Sigmoid colon (tissue), 7 donors: ENCODE measurements around the gene CMTR1. TPM values are rescaled to one million over a fixed set of nuclear protein-coding genes. Genes with fewer than 3 reads are reported as not detected.
A peak's percentile ranks its signal among the peaks of the same experiment; 100 is the strongest.

Experiments used
- DNase-seq: peaks from one replicate; pipeline ENCODE4 v3.0.0-alpha.2; 2019
- H3K27ac ChIP-seq, 4 donors: fragments of 200-600 bp; sonication (generic); one replicate each; pipeline ENCODE4 v1.5.1; 2016 to 2019; ENCODE audit warnings: mild to moderate bottlenecking in 1 of 4
- H3K27me3 ChIP-seq, 3 donors: fragments of 200-600 bp; sonication (generic); one replicate each; pipeline ENCODE4 v1.5.1; 2019; ENCODE audit warnings: mild to moderate bottlenecking in 1 of 3
- H3K36me3 ChIP-seq, 4 donors: fragments of 200-600 bp; sonication (generic); one replicate each; pipeline ENCODE4 v1.5.1; 2016 to 2019
- H3K4me1 ChIP-seq, 4 donors: fragments of 200-600 bp; sonication (generic); one replicate each; pipeline ENCODE4 v1.5.1; 2017 to 2019
- H3K4me3 ChIP-seq, 4 donors: fragments of 200-600 bp; sonication (generic); one replicate each; pipeline ENCODE4 v1.5.1; 2017 to 2019; ENCODE audit warnings: mild to moderate bottlenecking in 2 of 4, moderate library complexity in 1 of 4
- H3K9me3 ChIP-seq, 4 donors: fragments of 200-600 bp in 3 of 4; sonication (generic) in 3 of 4; one replicate each; pipeline versions ENCODE4 v1.5.1 to v1.6.1; 2013 to 2019
- EP300 ChIP-seq, 4 donors: sonication (generic); formaldehyde crosslinking; IDR thresholded peaks; one replicate each; pipeline ENCODE4 v1.6.1; 2017; ENCODE audit warnings: antibody characterized with exemption in 4 of 4
- POLR2A ChIP-seq, 2 donors: fragments of 450-650 bp; IDR thresholded peaks; one replicate each; pipeline ENCODE4 v1.6.1; 2016; ENCODE audit warnings: antibody characterized with exemption in 2 of 2, mild to moderate bottlenecking in 2 of 2, moderate library complexity in 2 of 2
- POLR2AphosphoS5 ChIP-seq, 4 donors: sonication (generic); formaldehyde crosslinking; IDR thresholded peaks; one replicate each; pipeline ENCODE4 v1.6.1; 2017; ENCODE audit warnings: antibody characterized with exemption in 4 of 4
- WGBS, 2 donors: extraction: QIAGEN DNeasy Blood & Tissue Kit; methylation state at CpG; one replicate each; pipeline ENCODE4 v1.1.7; 2013; 5-methylcytosine and 5-hydroxymethylcytosine counted together
- intact Hi-C: fragments of 100-400 bp; cut with DNase I; formaldehyde crosslinking; loops from one replicate; pipeline ENCODE4 v1.15.1; 2023
- polyA plus RNA-seq, 3 donors: library from polyadenylated mRNA; stranded (reverse); fragments of 200-250 nt; gene quantifications; one replicate each; pipeline ENCODE4 v1.2.3, GENCODE V29; 2013
- total RNA-seq, 4 donors: library from RNA; depleted of rRNA; stranded (reverse); fragments of >200 nt; gene quantifications; one replicate each; pipeline ENCODE4 v1.1.0, GENCODE V29; 2016
- TF ChIP-seq, protein P1 (sequence below), 4 experiments: fragments of 450-650 bp in 3 of 4; fragments of 200-600 bp in 1 of 4; IDR thresholded peaks; one replicate each; pipeline ENCODE4 v1.5.1; 2016 to 2019; ENCODE audit warnings: antibody characterized with exemption in 4 of 4, mild to moderate bottlenecking in 3 of 4, moderate library complexity in 2 of 4
- donor health status: healthy with polysubstance abuse.
- donor health status: Bipolar disorder and iron deficiency.
- donor health status: healthy.

The CMTR1 gene
- total and polyA plus RNA-seq, 7 donors: 4.2 to 33.5 (median 30.8) TPM

DNA sequence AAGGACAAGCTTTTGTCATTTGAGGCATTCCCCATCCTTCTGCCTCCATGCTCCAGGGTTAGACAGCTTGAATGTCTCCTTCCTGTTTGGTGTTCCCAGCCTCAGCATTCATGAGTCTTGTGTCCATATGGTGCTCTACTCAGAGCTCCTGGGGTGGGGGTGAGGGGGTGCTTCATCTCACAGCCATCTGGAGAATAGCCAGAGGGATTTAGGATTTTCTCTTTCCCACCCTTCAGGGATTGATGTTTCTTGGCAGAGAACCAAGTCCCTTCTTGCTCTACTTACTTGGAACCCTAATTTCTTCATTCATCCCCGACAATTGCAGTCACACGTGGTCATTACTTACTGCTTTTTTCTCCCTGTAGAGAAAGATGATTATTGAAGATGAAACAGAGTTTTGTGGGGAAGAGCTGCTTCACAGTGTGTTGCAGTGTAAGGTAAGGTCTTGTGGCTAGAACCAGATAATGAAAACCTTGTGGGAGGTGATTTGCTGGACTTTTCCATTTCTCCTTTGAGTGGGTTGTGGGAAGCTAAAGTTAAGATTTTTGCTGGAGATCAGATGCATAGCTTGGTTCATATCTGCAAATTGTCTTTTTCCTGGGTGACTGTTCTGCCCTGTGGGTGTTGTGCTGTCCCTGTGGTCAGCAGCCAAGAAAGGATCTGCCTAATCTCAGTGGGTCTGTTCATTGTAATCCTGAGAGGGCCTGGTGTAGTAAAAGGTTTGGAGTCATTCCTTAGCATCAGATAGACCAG lies 18.6 kb downstream of the CMTR1 start:
- H3K9me3 ChIP-seq: no peaks in the 10 kb centered on the region
- H3K4me3 ChIP-seq: no peak overlapping the region
- WGBS, 2 donors: 71 to 87% methylated on average over 2 of the region's 2 CpGs
- DNase-seq: no peak
- H3K27ac ChIP-seq: peak overlapping the region in 3 of 4 donors; percentile 76 to 78 (median 78)
- H3K27me3 ChIP-seq: no peaks in the 10 kb centered on the region
- peaks cover 0 to 63% (median 45%) of the 10 kb centered on the region in 4 donors for H3K4me1 ChIP-seq
- TF ChIP-seq, protein P1, sequence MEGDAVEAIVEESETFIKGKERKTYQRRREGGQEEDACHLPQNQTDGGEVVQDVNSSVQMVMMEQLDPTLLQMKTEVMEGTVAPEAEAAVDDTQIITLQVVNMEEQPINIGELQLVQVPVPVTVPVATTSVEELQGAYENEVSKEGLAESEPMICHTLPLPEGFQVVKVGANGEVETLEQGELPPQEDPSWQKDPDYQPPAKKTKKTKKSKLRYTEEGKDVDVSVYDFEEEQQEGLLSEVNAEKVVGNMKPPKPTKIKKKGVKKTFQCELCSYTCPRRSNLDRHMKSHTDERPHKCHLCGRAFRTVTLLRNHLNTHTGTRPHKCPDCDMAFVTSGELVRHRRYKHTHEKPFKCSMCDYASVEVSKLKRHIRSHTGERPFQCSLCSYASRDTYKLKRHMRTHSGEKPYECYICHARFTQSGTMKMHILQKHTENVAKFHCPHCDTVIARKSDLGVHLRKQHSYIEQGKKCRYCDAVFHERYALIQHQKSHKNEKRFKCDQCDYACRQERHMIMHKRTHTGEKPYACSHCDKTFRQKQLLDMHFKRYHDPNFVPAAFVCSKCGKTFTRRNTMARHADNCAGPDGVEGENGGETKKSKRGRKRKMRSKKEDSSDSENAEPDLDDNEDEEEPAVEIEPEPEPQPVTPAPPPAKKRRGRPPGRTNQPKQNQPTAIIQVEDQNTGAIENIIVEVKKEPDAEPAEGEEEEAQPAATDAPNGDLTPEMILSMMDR (IDR thresholded peaks at IDR 0.05): no peak
- TF ChIP-seq POLR2AphosphoS5 (IDR thresholded peaks at IDR 0.05) (peak; percentile 61 to 93 (median 84)), EP300 (IDR thresholded peaks at IDR 0.05) (peak in 2 of 4 donors; percentile 25 to 57)
- intact Hi-C loops: no loop called here
- peaks cover 3 to 68% (median 23%) of the 10 kb centered on the region in 4 donors for H3K36me3 ChIP-seq

DNA sequence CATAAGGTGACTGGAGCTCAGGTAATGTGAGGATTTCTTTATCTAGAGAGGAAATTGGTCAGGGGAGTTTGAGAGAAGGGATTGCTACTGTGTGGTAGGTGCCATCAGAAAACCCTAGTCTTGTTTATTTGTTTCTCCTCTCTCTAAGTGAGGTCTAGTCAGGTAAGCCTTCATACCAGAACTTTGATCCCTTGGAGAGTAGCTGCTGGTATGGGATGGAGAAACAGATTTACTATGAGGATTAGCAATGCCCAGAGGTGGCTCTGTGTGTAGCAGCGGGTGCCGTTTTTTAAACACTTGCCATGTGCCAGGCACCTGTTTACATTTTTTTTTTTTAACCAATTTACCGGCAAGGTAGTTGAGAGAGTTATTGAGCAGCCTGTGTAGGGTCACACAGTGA lies 19.5 kb downstream of the CMTR1 start:
- WGBS, 2 donors: 92 to 93% methylated on average over 3 of the region's 3 CpGs
- Histone ChIP-seq H3K27ac (peak overlapping the region in 3 of 4 donors; percentile 76 to 78 (median 78)), H3K4me1 (peaks cover 0 to 72% (median 54%) of the 10 kb centered on the region in 4 donors), H3K27me3 (no peaks in the 10 kb centered on the region), H3K9me3 (no peaks in the 10 kb centered on the region), H3K36me3 (peaks cover 0 to 59% (median 15%) of the 10 kb centered on the region in 4 donors), H3K4me3 (no peak overlapping the region)
- intact Hi-C loops: no loop called here
- TF ChIP-seq EP300 (IDR thresholded peaks at IDR 0.05): no peak
- no peak for TF ChIP-seq POLR2AphosphoS5 (IDR thresholded peaks at IDR 0.05)
- no peak for TF ChIP-seq POLR2A (IDR thresholded peaks at IDR 0.05)
- TF ChIP-seq, protein P1 (IDR thresholded peaks at IDR 0.05): no peak
- no peak for DNase-seq

DNA sequence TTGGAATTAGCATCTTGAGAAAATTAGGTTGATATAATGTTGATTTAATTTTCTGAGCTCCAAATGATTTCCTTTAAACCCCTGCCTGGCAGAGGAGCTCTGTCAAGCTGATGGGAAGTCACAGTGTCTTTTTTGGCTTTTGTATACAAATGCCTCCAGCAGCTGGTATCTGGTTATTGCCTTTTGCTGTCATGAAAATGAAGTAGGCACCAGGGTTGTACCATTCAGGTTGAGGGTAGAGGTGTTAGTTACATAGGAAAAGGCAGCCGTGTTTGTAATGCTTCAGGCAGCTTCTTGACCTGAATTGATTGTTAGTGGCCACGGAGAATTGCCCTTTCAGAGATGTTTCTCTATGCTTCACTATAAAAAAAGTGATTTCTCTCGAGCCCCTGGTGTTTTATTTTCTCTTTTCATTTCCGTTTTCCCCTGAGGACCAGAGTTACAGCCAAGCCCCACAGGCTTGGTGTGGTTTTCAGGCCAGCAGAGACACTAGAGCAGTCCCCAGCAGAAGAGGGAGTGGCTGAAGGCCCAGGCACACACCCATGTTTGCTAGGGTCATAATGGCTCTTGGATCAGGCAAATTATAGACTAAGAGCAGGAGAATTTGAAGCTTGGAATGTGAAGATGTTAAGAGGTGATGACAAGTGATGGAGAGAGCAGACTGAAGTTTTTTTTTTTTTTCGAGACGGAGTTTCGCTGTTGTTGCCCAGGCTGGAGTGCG lies 21.6 kb downstream of the CMTR1 start:
- Histone ChIP-seq H3K36me3 (peaks cover 7 to 58% (median 12%) of the 10 kb centered on the region in 4 donors), H3K27me3 (no peaks in the 10 kb centered on the region), H3K4me1 (peaks cover 0 to 86% (median 60%) of the 10 kb centered on the region in 4 donors), H3K4me3 (no peak overlapping the region), H3K27ac (peak overlapping the region; percentile 12 to 78 (median 77)), H3K9me3 (no peaks in the 10 kb centered on the region)
- intact Hi-C loops: no loop called here
- no peak for DNase-seq
- WGBS, 2 donors: 53 to 77% methylated on average over 8 of the region's 8 CpGs
- TF ChIP-seq EP300 (IDR thresholded peaks at IDR 0.05) (peak in 1 of 4 donors; percentile 70), POLR2A (IDR thresholded peaks at IDR 0.05) (no peak), POLR2AphosphoS5 (IDR thresholded peaks at IDR 0.05) (peak; percentile 56 to 89 (median 81))
- TF ChIP-seq, protein P1 (IDR thresholded peaks at IDR 0.05): no peak

DNA sequence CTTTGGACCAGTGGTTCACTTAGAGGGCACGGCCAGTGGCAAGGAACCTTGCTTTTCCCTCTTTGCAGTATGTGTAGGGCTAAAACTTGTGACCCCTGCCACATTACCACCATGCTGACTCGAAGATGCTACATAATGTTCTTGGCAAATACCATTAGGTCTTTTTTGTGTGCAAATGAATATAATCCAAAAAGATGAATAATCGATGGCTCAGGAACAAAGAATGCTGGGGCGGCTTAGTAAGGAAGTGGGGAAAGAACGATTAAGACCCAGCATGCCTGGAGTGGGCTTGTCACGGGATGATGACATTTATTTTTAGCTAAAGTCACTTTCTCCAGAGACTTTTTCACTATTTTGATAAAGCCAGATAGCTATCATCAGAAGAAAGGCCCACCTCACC lies 23.1 kb downstream of the CMTR1 start:
- Histone ChIP-seq H3K4me3 (no peak overlapping the region), H3K27ac (peak overlapping the region in 2 of 4 donors; percentile 76 to 78), H3K4me1 (peaks cover 0 to 86% (median 59%) of the 10 kb centered on the region in 4 donors), H3K9me3 (no peaks in the 10 kb centered on the region), H3K36me3 (peaks cover 17 to 62% (median 23%) of the 10 kb centered on the region in 4 donors), H3K27me3 (no peaks in the 10 kb centered on the region)
- TF ChIP-seq EP300 (IDR thresholded peaks at IDR 0.05) (no peak), POLR2AphosphoS5 (IDR thresholded peaks at IDR 0.05) (no peak), POLR2A (IDR thresholded peaks at IDR 0.05) (no peak)
- TF ChIP-seq, protein P1 (IDR thresholded peaks at IDR 0.05): no peak
- intact Hi-C loops: no loop called here
- WGBS, 2 donors: 93 to 95% methylated on average over 6 of the region's 6 CpGs
- DNase-seq: no peak
